HG03064 (cell line): ENCODE data around the gene C19orf12.
A peak's percentile ranks its signal among the peaks of the same experiment; 100 is the strongest.

Experiments
- ATAC-seq: cut with Tn5 transposase; IDR thresholded peaks from one replicate; pipeline ENCODE4 v1.9.1; 2021; ENCODE audit warnings: low read depth; ENCODE audit not compliant: unreplicated experiment

C19orf12 gene

DNA sequence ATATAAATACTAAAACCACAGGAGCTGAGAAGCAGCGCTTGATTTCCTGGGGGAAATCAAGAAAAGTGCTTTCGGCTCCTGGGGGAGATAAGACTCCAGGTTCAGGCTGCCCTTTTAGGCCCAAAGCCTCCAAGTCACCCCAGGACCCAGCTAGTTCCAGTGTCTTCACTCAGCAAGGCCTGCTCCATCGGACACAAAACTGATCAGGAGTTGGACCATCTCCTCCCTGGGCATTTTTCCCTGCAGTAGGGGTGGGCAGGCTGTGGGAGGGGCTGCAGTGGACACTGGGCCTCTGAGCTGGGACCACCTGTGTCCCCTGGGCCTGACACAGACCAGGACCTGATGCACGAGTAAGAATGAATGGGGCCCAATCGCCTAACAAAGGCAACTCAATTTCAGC, 15.2 kb downstream of the C19orf12 start:
- ATAC-seq: no peak

DNA sequence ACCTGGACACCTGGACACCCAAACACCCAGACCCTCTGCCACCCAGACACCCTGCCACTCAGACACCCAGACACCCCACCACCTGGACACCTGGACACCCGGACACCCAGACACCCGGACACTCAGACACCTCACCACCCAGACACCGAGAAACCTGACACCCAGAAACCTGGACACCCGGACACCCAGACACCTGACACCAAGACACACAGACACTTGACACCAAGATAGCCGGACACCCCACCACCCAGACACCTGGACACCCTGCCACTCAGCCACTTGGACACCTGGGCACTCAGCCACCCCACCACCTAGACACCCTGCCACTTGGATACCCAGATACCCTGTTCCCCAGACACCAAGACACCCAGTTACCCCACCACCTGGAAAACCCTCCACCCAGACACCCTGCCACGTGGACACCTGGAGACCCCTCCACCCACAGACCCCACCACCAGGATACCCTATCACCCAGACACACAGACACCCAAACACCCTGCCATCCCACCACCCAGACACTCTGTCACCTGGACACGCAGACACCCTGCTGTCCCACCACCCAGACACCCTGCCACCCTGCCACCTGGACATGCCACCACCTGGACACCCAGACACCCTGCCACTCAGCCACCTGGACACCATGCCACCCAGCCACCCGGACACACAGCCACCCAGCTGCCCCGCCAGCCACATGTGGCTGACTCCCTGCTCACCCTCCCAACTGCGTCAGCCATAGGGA, 17.4 kb downstream of the C19orf12 start:
- no peak for ATAC-seq

DNA sequence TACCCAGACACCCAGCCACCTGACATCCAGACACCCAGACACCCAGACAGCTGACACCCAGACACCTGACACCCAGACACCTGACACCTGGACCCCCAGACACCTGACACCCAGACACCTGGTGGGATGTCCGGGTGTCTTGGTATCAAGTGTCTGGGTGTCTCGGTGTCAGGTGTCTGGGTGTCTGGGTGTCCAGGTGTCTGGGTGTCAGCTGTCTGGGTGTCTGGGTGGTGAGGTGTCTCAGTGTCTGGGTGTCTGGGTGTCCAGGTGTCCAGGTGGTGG, 18.6 kb downstream of the C19orf12 start:
- ATAC-seq: no peak

GRCh38 chr19:29695765-29696564, 19.1 kb downstream of the C19orf12 start:
- no peak for ATAC-seq

DNA sequence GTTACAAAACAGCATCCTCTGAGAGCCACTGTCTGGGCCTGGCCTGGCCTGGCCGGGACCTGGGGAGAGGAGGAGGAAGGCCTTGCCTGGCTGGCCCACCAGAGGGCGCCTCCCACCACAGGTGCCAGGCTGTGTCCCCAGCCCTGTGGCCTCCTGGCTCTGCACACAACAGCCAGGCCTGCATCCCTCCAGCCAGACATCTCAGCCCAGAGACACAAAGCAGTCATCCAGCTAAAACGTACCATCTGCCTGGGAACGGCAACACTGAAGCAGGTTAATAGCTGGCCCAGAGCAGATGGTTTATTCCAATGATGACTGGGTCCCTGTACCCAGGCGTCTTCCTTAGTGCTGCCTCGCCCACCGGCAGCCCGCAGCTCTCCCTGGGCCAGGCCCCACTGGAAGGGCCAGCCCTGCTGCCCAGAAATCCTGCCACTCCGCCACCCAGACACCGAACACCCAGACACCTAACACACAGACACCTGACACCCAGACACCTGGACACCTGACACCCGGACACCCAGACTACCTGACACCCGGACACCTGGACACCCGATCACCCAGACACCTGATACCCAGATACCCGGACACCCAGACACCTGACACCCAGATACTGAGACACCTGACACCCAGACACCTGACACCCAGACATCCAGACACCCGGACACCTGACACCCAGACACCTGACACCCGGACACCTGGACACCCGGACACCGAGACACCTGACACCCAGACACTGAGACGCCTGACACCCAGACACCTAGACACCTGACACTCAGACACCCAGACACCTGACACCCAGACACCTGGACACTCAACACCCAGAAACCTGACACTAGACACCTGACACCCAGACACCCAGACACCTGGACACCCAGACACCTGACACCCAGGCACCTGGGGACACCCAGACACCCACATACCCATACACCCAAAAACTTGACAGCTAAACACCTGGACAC, 20.1 kb downstream of the C19orf12 start:
- no peak for ATAC-seq

DNA sequence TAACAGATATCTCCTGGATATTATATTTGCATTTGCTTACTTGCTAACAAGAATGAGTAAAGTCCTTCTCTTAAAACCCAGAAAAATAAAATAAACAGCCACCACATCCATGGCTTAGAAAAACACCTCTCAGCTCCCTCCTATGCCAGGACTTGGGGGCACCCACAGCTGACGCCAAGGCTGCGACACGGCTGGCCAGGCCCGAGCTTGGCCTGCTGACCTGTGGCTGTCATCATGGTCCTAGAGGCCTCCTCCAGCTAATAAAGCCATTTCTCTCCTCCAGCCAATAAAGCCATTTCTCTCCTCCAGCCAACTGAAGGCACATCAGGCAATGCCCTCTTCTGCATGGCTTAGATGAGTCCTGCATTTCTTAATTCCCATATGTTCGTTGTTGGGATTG, 20.9 kb downstream of the C19orf12 start:
- ATAC-seq: no peak

DNA sequence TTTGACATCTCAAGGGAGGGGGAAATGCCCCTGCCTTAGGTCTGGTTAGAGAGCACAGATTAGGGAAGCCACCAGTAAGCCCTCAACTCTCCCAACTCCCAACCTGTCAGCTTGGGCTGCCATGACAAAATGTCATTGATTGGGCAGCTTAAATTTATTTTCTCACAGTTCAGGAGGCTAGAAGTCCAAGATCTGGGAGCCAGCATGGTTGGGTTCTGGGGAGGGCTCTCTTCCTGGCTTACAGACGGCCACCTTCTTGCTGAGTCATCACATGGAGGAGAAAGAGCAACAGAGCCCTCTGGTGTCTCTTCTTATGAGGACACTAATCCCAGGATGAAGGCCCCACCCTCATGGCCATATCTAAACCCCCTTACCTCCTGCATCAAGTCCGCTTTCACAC, 24.2 kb downstream of the C19orf12 start:
- no peak for ATAC-seq

DNA sequence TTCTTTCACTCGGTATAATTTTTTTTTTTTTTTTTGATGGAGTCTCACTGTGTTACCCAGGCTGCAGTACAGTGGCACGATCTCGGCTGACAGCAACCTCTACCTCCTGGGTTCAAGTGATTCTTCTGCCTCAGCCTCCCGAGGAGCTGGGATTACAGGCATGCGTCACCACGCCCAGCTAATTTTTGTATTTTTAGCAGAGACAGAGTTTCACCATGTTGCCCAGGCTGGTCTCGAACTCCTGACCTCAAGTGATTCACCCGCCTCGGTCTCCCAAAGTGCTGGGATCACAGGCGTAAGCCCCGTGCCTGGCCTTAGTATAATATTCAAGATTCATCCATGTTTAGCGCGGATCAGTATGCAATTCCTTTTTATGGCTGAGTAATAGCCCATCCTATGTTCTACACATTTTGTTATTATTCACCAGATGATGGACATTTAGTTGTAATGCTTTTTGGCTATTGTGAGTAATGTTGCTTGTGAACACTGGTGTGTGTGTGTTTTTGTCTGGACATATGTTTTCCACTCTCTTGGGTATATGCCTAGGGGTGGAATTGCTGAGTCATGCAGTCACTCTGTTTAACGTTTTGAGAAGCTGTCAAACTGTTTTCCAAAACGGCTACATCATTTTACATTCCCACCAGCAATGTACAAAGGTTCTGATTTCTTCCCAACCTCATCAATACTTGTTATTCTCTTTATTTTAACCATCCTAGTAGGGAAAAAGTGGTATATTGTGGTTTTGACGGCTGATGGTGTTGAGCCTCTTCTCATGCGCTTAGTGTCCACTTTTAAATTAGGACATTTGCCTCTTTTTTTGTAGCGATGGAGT, 26.9 kb downstream of the C19orf12 start:
- ATAC-seq: no peak

DNA sequence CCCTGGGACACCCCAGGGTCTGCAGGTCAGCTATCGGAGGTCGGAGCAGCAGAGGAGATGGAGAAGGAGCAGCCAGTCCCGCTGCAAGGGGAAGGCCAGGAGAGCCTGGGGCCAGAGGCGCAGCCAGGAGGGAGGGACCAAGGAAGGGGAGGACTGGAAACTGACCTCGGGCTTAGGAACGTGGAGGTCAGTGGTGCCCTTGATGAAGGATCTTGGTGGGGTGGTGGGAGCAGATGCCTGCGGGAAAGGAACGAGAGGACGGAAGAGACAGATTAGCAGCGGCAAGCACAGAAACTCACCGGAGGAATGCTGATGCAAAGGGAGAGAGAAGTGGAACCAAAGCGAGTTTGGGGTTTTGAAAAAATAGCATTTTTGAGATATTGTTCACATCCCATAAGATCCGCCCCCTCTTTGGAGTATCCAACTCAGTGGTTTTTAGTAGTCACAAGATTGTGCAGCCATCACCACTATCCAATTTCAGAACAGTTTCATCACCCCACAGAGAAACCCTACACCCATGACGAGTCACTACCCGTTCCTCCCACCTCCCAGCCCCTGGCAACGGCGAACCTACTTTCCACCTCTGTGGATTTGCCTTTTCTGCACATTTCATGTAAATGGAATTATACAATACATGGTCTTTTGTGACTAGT, 27.7 kb downstream of the C19orf12 start:
- ATAC-seq: no peak

DNA sequence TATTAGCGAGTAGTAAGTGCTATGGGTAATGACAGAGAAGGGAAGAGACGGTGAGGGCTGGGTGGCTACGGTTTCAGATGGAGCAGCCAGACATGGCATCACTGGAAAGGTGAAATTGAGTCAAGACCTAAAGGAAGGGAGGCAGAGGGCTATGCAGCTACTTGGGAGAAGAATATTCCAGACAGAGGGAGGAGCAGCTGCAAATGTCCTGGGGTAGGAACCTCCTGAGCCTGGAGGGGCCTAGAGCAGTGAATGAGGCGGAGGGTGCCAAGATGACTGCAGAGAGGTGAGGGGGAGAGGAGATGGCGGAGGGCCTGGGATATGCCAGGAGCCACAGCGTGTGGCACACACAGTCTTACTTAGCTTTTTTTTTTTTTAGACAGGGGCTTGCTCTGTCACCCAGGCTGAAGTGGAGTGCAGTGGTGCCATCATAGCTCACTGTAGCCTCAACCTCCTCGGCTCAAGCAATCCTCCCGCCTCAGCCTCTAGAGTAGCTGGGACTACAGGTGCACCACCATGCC, 28.7 kb downstream of the C19orf12 start:
- no peak for ATAC-seq

DNA sequence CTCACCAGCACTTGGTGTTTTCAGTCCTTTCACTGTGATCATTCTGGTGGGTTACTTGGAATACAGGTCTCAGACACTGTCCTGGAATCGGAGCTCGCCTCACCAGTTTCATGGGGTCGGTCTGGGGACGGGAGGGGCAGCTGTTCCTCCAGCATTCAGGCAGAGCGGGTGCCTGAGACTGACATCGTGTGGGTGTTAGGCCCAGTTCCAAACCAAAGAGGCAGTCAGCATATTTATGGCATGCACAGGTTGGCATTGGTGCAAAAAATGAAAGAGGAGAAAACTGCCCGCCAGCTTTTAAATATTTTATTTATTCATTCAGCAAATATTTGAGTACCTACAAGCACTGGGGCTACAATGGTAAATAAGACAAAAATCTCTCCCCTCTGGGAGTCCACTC, 29.7 kb downstream of the C19orf12 start:
- no peak for ATAC-seq

DNA sequence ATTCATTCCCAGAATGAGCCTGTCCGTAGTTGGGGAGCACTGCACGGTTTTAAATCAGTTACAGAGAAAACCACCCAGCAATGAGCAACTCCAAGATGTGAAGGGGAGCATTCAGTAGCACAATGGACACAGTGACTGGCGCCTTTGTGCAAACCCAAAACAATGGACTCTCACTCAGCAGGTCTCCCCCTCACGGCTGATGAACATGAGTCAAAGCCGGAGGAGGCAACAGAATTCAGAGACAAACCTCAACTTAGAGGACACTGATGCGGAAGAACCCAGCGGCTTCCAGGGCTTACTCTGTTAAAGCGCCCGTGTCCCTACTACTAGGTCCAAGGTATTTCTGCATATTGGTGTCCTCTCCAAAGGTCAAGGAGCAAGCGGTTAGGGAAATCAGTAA, 32.1 kb downstream of the C19orf12 start:
- ATAC-seq: no peak

GRCh38 chr19:29682236-29682895, 32.7 kb downstream of the C19orf12 start:
- no peak for ATAC-seq

DNA sequence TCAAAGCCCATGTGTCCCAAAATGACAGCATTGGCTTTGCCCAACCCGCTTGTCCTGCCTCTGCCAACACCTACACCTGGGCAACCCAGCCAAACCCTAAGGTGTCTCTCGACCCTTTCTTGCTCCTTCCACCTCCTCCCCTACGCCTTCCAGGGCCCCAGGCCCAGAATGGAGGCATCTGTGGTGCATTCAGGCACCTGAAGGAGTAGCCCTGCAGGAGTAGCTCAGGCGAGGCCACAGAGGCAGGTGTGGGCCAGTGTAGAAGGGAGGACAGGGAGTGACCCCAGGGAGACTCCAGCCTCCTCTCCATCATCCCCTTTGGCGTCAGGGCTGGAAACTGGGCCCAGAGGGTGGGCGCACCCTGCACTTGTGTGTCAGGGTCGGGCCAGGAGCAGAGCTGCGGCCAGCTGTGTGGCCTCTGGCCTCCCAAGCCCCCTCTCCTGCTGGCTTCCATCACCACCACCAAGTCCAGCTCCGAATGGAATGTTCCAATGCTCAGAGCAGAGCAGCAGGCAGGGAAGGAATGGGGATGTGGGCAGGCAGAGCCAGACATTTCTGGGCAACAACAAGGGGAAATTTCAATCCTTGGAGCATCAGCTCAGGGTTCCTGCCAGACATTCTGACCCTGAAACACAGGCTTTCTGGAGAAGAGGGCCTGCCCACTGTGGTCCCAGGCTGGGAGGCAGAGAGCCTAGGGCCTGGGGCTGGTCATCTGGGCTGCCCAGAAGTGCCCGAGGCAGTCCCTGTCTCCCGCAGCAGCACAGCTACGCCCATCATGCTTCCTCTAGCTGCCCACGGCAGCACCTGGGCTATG, 33.4 kb downstream of the C19orf12 start:
- ATAC-seq: no peak

GRCh38 chr19:29680937-29681336, 34.1 kb downstream of the C19orf12 start:
- no peak for ATAC-seq

GRCh38 chr19:29680447-29680846, 34.6 kb downstream of the C19orf12 start:
- ATAC-seq: peak; percentile 77

DNA sequence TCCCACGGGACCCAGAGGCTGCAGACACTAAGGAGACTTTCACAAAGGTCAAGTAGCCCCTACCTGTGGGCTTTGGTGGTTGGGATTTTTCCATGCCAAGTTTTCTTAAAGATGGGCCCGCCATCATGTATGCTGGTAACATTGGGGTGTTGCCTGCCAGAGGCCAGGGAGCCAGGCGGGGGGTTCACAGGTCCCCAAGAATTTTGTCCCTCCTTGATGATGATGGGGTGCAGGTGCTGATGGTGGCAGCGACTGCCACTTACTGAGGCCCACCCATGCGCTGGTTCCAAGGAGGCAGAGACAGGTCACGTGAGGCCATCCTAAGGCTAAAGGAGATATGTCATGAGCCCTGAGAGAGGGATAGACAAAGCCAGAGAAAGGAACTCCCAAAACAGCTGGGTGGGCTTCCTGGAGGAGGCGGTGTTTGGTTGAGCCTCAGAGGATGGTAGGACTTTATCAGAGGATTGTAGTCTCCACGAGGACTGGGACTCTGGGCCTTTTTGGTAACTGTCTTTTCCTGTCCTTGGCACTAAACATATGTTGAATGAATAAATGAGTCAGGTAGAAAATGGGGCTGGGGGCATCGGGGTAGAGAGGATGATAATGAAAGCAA, 35.4 kb downstream of the C19orf12 start:
- ATAC-seq: no peak
